ENCODE measurements around the gene POLD4. TPM values are rescaled to one million over a fixed set of nuclear protein-coding genes. Genes with fewer than 3 reads are reported as not detected.

Gene POLD4
- total and polyA plus RNA-seq, 2 donors (not counting 3 experiments of a cell fraction or from before 2014, with no cell fraction given) = 50.1 to 204 TPM

- Histone ChIP-seq H3K9me1 (replicated peaks; ENCODE audit: control insufficient read depth, extremely low read depth, insufficient read depth, low read length) (no peaks in the 10 kb centered on the region), H3K9me3 (replicated peaks; ENCODE audit: control insufficient read depth, insufficient read depth, low read length) (no peaks in the 10 kb centered on the region), H3K9ac (replicated peaks; ENCODE audit: extremely low read depth, insufficient read depth, low read length) (peak overlapping the region; percentile 76), H3K79me2 (ENCODE audit: control insufficient read depth, insufficient read depth, low read length) (peaks cover 4% of the 10 kb centered on the region), H2AFZ (ENCODE audit: low read depth, low read length) (peak overlapping the region; percentile 8), H3K4me3 (replicated peaks in 1 of 3; ENCODE audit: insufficient read depth in 1 of 3, low read depth in 1 of 3, low read length in 3 of 3) (peak overlapping the region; percentile 19 to 76 (median 53)), H3K27ac (ENCODE audit: insufficient read depth, low read depth, low read length) (peak overlapping the region; percentile 78), H4K20me1 (replicated peaks; ENCODE audit: control insufficient read depth, extremely low read depth, insufficient read depth, low read length) (no peaks in the 10 kb centered on the region), H3K36me3 (ENCODE audit: control insufficient read depth in 2 of 2, extremely low read depth in 1 of 2, insufficient read depth in 2 of 2, low read length in 2 of 2) (no peaks in the 10 kb centered on the region), H3K4me2 (ENCODE audit: insufficient read depth, low read length) (peak overlapping the region; percentile 32), H3K27me3 (ENCODE audit: control insufficient read depth in 2 of 2, insufficient read depth in 2 of 2, low read length in 2 of 2) (no peaks in the 10 kb centered on the region), H3K4me1 (ENCODE audit: control insufficient read depth, extremely low read depth, insufficient read depth, low read length) (peaks cover 50% of the 10 kb centered on the region)
- no peak for FAIRE-seq
- DNase-seq (ENCODE audit: low read depth, low spot score) = no peak
- ChIA-PET CTCF (interaction anchor here (0.7 to 15.0 kb wide), 7 partner anchors 9 to 75 kb away, joined by 3 to 1051 read pairs (median 5); partner anchors contain the start of genes CLCF1, PPP1CA and SSH3), POLR2A (interaction anchor here (1.0 to 1.8 kb wide), 3 partner anchors 17 to 231 kb away, joined by 3 to 5 read pairs (median 4); partner anchors contain the start of gene GSTP1)
- no peak for TF ChIP-seq MAX (IDR thresholded peaks at IDR 0.05; ENCODE audit: insufficient read depth, insufficient read length)
- peak; percentile 34 for TF ChIP-seq POLR2A (IDR thresholded peaks at IDR 0.05; ENCODE audit: low read depth, low read length)
- TSS peak; percentile 64 for BruUV-seq (replicated peaks)
- dilution Hi-C loops (cut with MboI; ENCODE audit: extremely low pct_ligation_motif_present, low sequenced_read_pairs) (no loop called here), intact Hi-C loops (cut with micrococcal nuclease) (loop anchor here (1.0 to 2.0 kb wide), 3 partner anchors 35 to 156 kb away; partner anchors contain the start of genes CDK2AP2 and TMEM134)
These were observed 615 bp downstream of the POLD4 start for GRCh38 chr11:67352546-67353316.

GRCh38 chr11:67351275-67352005 lies 1.9 kb downstream of the POLD4 start:
- H3K4me1 ChIP-seq (ENCODE audit: control insufficient read depth, extremely low read depth, insufficient read depth, low read length) = peaks cover 41% of the 10 kb centered on the region
- BruUV-seq (replicated peaks) = no TSS peak
- peaks cover 4% of the 10 kb centered on the region for H3K79me2 ChIP-seq (ENCODE audit: control insufficient read depth, insufficient read depth, low read length)
- no peaks in the 10 kb centered on the region for H3K27me3 ChIP-seq (ENCODE audit: control insufficient read depth in 2 of 2, insufficient read depth in 2 of 2, low read length in 2 of 2)
- no peak overlapping the region for H3K27ac ChIP-seq (ENCODE audit: insufficient read depth, low read depth, low read length)
- H3K9ac ChIP-seq (replicated peaks; ENCODE audit: extremely low read depth, insufficient read depth, low read length) = no peak overlapping the region
- dilution Hi-C loops (cut with MboI; ENCODE audit: extremely low pct_ligation_motif_present, low sequenced_read_pairs) = no loop called here
- peak; percentile 78 for DNase-seq (ENCODE audit: low read depth, low spot score)
- H3K4me3 ChIP-seq (replicated peaks in 1 of 3; ENCODE audit: insufficient read depth in 1 of 3, low read depth in 1 of 3, low read length in 3 of 3) = no peak overlapping the region
- intact Hi-C loops (cut with micrococcal nuclease) = loop anchor here (1.0 to 2.0 kb wide), 2 partner anchors 31 to 117 kb away; partner anchors contain the start of gene TMEM134
- POLR2A ChIA-PET = no interaction called here
- peak; percentile 95 for FAIRE-seq
- no peaks in the 10 kb centered on the region for H3K9me3 ChIP-seq (replicated peaks; ENCODE audit: control insufficient read depth, insufficient read depth, low read length)
- H3K36me3 ChIP-seq (ENCODE audit: control insufficient read depth in 2 of 2, extremely low read depth in 1 of 2, insufficient read depth in 2 of 2, low read length in 2 of 2) = no peaks in the 10 kb centered on the region
- H4K20me1 ChIP-seq (replicated peaks; ENCODE audit: control insufficient read depth, extremely low read depth, insufficient read depth, low read length) = no peaks in the 10 kb centered on the region
- no peak overlapping the region for H3K4me2 ChIP-seq (ENCODE audit: insufficient read depth, low read length)
- no peaks in the 10 kb centered on the region for H3K9me1 ChIP-seq (replicated peaks; ENCODE audit: control insufficient read depth, extremely low read depth, insufficient read depth, low read length)
- TF ChIP-seq EZH2 (IDR thresholded peaks at IDR 0.05; ENCODE audit: borderline replicate concordance, low read depth, low read length, severe bottlenecking) = no peak
- TF ChIP-seq CTCF (IDR thresholded peaks at IDR 0.05; ENCODE audit: extremely low read depth in 1 of 2, insufficient read depth in 1 of 2, low read depth in 1 of 2, low read length in 2 of 2) = peak; percentile 83 to 95
- peak; percentile 52 for TF ChIP-seq JUN (IDR thresholded peaks at IDR 0.05; ENCODE audit: borderline replicate concordance, insufficient read depth, insufficient read length, low read depth)
- peak; percentile 71 for TF ChIP-seq FOS (IDR thresholded peaks at IDR 0.05; ENCODE audit: borderline replicate concordance, insufficient read depth, low read length)
- CTCF ChIA-PET = interaction anchor here (0.6 to 15.0 kb wide), 25 partner anchors 11 to 222 kb away, joined by 3 to 1051 read pairs (median 5); partner anchors contain the start of genes CLCF1, PITPNM1, PPP1CA and RAD9A
- H2AFZ ChIP-seq (ENCODE audit: low read depth, low read length) = no peak overlapping the region
